T-helper 9 cell (primary cell): Measurements from ENCODE around the gene MOB4.
"Not testable (repeated sequence)": the region's sequence is repeated elsewhere in the genome, so short reads cannot be mapped to it uniquely, and the experiment has no call there.

ENCODE experiments used
- DNase-seq: peaks from one replicate; pipeline ENCODE4 v3.0.0-alpha.2; 2020
- total RNA-seq, 2 donors: gene quantifications; one replicate each; lab custom pipeline; 2026; lab: John Stamatoyannopoulos, UW

MOB4 gene
- total RNA-seq = 19.4 to 23.2 reads per million in 2 donors

- peak; percentile 94 for DNase-seq
Observed at GRCh38 chr2:197515739-197516392, at the start of gene MOB4. MOB4 (plus strand) TSS chr2:197516066; CDS start chr2:197516087, 21 bp downstream.

- DNase-seq = no peak
Observed at GRCh38 chr2:197472166-197472565, 43.7 kb upstream of the MOB4 start.

- DNase-seq = no peak
Observed at GRCh38 chr2:197477797-197478196, 38.1 kb upstream of the MOB4 start.

- no peak for DNase-seq
Observed at GRCh38 chr2:197480165-197481036, 35.5 kb upstream of the MOB4 start.

- not testable (repeated sequence) for DNase-seq
Observed at GRCh38 chr2:197484248-197484647, 31.6 kb upstream of the MOB4 start.

- DNase-seq = no peak
Observed at GRCh38 chr2:197486175-197486574, 29.7 kb upstream of the MOB4 start.

- DNase-seq = no peak
Observed at GRCh38 chr2:197487385-197487784, 28.5 kb upstream of the MOB4 start.

- no peak for DNase-seq
Observed at GRCh38 chr2:197495433-197496134, 20.3 kb upstream of the MOB4 start.

GRCh38 chr2:197496695-197497094 is 19.2 kb upstream of the MOB4 start:
- DNase-seq = no peak

- no peak for DNase-seq
Observed at GRCh38 chr2:197497326-197497725, 18.5 kb upstream of the MOB4 start.

GRCh38 chr2:197498235-197498936 is 17.5 kb upstream of the MOB4 start:
- DNase-seq = no peak

GRCh38 chr2:197498937-197499593 is 16.8 kb upstream of the MOB4 start:
- peak; percentile 36 for DNase-seq

GRCh38 chr2:197499594-197500502 is 16.0 kb upstream of the MOB4 start, which contains the start of the genes HSPD1 and HSPE1:
HSPD1 (minus strand) TSS chr2:197499840; CDS start chr2:197498848, 992 bp downstream.
HSPE1 (plus strand) TSS chr2:197500379; CDS start chr2:197500437, 58 bp downstream.
- DNase-seq = peak; percentile 93

- no peak for DNase-seq
Observed at GRCh38 chr2:197500503-197501131, 15.2 kb upstream of the MOB4 start.

GRCh38 chr2:197502201-197502600 is 13.7 kb upstream of the MOB4 start:
- no peak for DNase-seq

GRCh38 chr2:197502685-197503084 is 13.2 kb upstream of the MOB4 start:
- no peak for DNase-seq

- no peak for DNase-seq
Observed at GRCh38 chr2:197504000-197504399, 11.9 kb upstream of the MOB4 start.

GRCh38 chr2:197504512-197504911 is 11.4 kb upstream of the MOB4 start:
- no peak for DNase-seq

- no peak for DNase-seq
Observed at GRCh38 chr2:197506658-197507057, 9.2 kb upstream of the MOB4 start.

- DNase-seq = no peak
Observed at GRCh38 chr2:197513915-197514314, 2.0 kb upstream of the MOB4 start.
